Hematopoietic multipotent progenitor cell treated with erythropoietin and hydrocortisone succinate and interleukin-3 and kit ligand, for 8 days (in vitro differentiated cells): Measurements from ENCODE around the gene NPR3.

Experiments used
- DNase-seq: peaks from one replicate; pipeline ENCODE4 v3.0.0-alpha.2; 2015

NPR3 gene

DNA sequence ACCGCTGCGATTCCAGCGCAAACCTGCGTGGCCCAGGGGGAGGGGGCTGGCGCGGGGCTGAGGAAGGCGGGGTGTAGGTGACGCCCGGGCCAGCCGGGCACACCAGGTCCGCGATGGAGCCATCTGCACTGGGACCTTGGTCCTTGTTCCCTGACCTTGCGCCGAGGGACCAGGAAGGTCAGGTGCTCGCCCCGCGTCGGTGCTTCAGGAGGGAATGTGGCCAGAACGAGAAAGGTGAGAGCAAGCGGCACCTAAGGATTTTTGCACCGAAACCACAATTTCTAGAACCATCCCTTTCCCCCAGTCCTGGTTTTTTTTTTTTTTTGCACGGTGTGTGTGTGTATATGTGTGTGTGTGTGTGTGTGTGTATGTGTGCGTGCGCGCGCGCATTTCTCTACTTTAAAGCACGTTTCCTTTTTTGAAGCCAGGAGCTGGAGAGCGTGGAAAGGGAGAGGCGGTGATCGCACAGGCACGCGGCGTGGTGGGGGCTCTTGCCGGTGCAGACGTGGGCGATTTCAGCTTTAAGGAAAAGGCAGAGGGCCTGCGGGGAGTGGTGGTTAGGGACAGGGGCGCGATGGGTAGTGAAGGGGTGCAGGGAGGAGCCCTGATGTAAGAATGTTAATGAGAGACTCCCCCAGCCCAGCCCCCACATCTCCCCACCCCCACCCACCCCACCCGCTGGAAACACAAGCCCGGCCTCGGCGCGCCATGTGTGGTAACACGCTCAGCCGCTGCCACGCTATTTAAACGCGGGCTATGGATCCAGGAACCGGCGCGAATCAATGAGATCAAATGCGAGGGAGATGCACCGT lies at the start of gene NPR3:
Gene NPR3 (plus strand): TSS at position 772 of the 812 bp plus-strand sequence. CDS start 456 bp downstream, outside the sequence.
- DNase-seq = peak; percentile 62

GRCh38 chr5:32664523-32664922 lies 46.6 kb upstream of the NPR3 start:
- no peak for DNase-seq

GRCh38 chr5:32668552-32668951 lies 42.6 kb upstream of the NPR3 start:
- no peak for DNase-seq

- DNase-seq = no peak
These were observed 37.8 kb upstream of the NPR3 start for GRCh38 chr5:32673272-32673671.

DNA sequence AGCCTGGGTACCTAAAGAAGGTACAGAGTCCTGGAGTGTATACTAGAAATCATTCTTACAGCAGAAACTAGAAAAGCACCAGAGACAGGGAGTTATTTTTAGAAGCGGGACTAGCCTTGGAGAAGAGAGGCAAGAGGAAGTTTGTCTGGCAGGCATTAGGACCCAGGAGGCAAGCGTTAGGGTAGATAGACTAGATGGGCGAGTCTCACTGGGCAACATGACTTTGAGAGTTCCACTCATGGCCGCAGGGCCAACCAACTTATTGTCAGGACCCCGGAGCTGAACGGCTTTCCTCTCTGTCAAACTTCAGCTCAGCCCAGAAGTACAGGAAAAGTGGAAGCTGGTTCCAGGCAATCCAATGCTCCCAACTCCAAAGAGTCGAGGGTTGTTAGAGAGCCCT lies 34.1 kb upstream of the NPR3 start:
- DNase-seq = no peak

- no peak for DNase-seq
These were observed 32.6 kb upstream of the NPR3 start for GRCh38 chr5:32678472-32678871.

DNA sequence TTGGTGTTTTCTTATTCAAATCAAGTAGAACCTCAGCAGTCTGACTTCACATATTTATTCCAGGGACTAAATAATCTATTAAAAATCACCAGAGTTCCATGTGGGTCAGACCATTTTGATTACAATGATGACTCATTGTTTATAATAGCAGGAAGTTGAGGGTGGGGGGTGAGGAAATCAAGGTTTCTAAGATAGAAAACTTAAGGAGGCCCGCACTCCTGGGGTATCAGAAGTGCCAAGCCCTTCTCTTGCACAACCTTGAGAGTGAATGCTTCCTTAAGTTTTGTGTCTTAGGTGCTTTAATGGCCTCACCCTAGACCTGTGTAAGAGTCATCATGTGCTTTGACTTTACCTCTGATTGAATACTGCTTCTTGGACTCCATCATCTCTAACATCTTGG lies 31.9 kb upstream of the NPR3 start:
- no peak for DNase-seq

- no peak for DNase-seq
These were observed 30.9 kb upstream of the NPR3 start for GRCh38 chr5:32680183-32680582.

GRCh38 chr5:32683125-32683524 lies 28.0 kb upstream of the NPR3 start:
- DNase-seq = no peak

DNA sequence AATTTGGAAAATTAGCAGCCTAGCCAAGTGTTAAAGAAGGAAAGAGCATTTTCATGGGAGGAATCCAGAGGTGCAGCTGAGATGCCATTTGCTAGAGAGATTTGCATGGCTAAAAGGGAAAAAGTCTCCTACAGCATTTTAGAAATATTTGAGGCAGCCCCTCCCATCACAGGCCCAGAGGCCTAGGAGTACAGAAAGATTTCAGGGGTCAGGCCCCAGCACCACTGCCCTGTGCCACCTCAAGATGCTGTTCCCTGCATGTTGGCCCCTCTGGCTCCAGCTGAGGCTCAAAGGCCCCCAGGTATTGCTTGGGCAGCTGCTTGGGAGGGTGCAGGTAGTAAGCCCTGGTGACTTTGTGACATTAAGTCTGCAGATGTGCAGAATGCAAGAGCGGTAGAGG lies 26.9 kb upstream of the NPR3 start:
- DNase-seq = no peak

DNA sequence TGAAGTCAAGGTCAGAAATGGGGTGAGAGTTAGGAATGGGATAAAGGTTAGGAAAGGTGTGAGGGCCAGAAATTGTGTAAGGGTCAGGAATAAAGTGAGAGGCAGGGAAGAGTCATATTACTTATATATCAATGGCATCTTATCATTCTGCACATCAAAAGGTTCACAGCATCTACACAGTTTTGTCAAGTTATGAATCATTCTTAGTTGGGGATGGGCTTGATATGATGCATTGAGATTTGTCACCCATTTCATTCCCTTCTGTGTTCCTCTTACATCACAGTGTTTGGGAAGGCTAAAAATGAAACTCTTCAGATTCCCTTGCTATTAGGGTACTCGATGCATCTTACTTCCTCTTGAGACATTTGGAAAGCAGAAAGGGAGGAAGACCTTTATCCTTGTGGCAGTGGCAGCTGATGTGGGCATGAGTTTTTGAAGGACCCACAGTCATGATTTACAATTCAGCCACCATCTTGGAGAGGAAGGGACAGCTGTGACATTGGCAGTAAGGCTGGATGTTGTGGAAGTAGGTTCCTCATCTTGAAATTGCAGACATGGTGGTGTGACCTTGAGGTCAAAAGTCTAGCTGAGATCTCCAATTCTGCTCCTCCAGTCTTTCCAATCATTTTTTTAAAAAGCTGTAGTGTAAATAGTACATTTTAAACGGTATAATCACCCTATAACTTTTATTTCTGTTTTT lies 24.2 kb upstream of the NPR3 start:
- DNase-seq = no peak

DNA sequence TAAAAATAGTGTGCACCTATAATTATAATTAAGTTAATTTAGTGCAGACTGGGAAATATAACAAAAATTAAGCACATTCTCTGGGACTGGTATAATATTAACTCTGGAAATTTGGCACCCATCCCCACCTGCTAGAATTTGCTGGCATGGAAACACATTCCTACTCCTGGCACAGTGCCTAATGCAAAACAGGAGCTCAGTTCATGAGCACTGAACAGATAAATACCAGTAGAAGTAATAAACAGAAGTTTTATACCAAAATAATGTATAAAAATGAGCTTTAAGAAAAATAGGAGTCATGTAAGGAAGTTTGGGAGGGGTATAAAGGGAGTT lies 23.7 kb upstream of the NPR3 start:
- no peak for DNase-seq

- peak; percentile 22 for DNase-seq
These were observed 21.0 kb upstream of the NPR3 start for GRCh38 chr5:32690153-32690552.

DNA sequence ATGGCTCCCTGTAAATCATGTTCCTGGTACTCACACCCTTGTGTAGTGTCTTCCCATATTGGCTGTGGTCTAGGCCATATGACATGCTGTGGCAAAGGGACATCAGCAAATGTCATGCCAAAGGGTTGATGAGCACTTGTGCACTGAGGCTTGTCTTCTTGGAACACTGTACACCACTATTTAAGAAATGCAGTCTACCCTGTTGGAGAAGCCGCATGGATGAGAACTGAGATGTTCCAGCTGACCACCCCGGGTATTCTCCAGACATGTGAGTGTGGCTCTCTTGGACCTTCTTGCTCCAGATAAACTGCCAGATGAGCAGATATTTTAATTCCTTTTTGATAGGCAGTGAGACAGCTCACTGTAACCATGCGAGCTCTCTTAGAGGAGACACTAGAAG lies 20.5 kb upstream of the NPR3 start:
- no peak for DNase-seq

DNA sequence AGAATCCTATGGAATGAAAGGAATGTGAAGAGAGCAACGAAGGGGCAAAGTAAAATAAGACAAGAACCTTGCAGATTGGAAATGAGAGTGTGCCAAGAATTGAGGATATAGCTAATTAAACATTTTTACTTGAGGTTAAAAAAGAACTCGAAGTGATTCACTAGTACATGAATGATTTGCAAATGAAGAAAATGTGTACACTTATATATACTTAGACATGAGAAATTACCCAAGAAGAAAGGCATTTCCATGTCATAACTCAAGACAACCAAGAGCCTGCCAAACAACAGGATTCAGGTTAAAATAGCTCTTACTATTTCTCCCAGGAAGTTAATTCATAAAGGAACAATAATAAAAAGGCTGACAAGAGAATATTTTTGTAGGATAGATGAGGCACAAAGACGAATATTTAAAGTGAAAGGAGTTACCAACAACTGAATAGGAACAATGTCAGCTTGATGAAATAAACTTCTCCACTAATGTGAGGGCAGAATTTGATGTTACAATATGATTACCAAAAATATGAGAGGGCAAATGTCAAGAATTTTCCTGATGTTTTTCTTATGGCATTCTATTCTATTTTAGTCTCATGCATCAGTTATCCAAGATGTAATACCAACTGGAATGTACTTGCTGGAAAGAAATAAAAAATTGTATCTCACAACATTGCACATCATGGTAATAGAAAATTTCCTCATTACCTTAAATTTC lies 18.9 kb upstream of the NPR3 start:
- DNase-seq = no peak

GRCh38 chr5:32703957-32704356 lies 7.2 kb upstream of the NPR3 start:
- DNase-seq = no peak

DNA sequence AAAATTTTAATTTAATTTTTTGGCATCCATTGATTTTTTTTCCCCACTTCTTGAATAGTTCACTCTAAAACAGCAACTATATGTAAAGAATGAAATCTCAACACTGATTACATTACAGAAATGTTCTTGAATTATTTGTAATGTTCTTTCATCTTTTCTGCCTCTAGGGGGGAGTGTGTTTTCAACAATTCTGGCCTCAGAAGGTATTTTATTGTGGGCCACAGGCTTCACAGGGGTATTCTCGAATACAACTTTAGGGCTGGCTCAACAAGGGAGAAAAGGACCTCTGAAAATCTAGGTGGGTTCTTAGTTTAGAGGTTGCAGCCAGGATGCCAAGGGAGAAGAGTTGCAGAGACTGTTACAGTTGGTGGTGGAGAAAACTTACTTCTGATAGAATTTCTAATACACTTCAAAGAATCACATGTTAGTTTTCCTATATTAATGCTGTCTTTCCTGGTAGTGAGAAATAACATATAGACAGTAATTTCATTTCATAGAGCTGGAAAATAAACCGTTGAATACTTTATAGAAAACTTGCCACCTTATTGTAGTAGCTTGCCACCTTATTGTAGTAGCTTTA lies 3.6 kb upstream of the NPR3 start:
- DNase-seq = peak; percentile 62

DNA sequence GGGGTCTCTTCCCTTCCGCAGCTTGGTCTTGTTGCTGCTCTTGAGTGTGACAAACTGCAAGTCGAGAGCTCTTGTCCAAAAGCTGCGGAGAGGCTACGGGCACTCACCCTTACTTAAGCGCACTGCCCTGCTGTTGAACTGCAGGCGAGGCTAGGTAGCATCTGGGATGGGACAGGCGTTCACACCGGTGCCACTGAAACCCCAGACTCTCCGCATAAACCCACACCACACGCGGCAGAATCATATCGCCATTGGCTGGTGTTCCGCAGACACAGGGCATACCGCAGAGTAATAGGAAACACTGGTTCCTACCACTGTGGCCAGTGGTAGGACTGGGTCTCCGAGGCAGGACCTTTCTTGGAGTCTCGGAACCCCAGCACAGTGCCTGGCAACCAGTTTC lies 2.2 kb upstream of the NPR3 start:
- peak; percentile 13 for DNase-seq

- DNase-seq = peak; percentile 84
These were observed 1.2 kb upstream of the NPR3 start for GRCh38 chr5:32709750-32710549.

- no peak for DNase-seq
These were observed 200 bp downstream of the NPR3 start for GRCh38 chr5:32711362-32711680.

GRCh38 chr5:32711681-32712480 lies 760 bp downstream of the NPR3 start:
- peak; percentile 47 for DNase-seq
